B cell (primary cell): Measurements from ENCODE around the gene IFNA17. TPM values are rescaled to one million over a fixed set of nuclear protein-coding genes. Genes with fewer than 3 reads are reported as not detected.
"Not testable (repeated sequence)": the region's sequence is repeated elsewhere in the genome, so short reads cannot be mapped to it uniquely, and the experiment has no call there.

Source experiments
- ATAC-seq: fragments of 200-7000 bp; cut with Tn5 transposase; one replicate; pipeline ENCODE4 v1.10.0; 2021; ENCODE audit warnings: low read depth, mild to moderate bottlenecking, moderate number of reproducible peaks, moderate library complexity
- CTCF ChIA-PET: fragments of 350-600 bp; sonication (Branson Sonifier 250); formaldehyde crosslinking; loops from one replicate; lab custom pipeline; 2021; ENCODE audit warnings: antibody characterized with exemption, inconsistent platforms; lab: Charles Lee
- POLR2A ChIA-PET: fragments of 350-600 bp; sonication (Branson Sonifier 250); formaldehyde crosslinking; loops from one replicate; lab custom pipeline; 2021; ENCODE audit warnings: antibody characterized with exemption; lab: Charles Lee
- DNase-seq: peaks from one replicate; pipeline ENCODE4 v3.0.0; 2013
- H2AFZ ChIP-seq: 2 replicates; pipeline ENCODE4 v1.6.1; 2012; ENCODE audit warnings: mild to moderate bottlenecking, low read depth, low read length; ENCODE audit not compliant: insufficient read depth, poor library complexity, severe bottlenecking
- H3K27ac ChIP-seq, 2 donors: 1 replicate in 1 of 2; 2 replicates in 1 of 2; pipeline ENCODE4 v1.5.1; 2012 to 2013; ENCODE audit warnings: low read length in 2 of 2, mild to moderate bottlenecking in 2 of 2, moderate library complexity in 1 of 2
- H3K27me3 ChIP-seq, 4 experiments: fragments of 200-600 bp in 1 of 4; sonication (generic) in 1 of 4; replicated peaks in 1 of 4; 1 replicate in 2 of 4; 2 replicates in 2 of 4; pipeline versions ENCODE4 v1.6.1 to v1.7.0; 2013 to 2016; ENCODE audit warnings: low read length in 3 of 4, mild to moderate bottlenecking in 2 of 4, mixed read lengths in 1 of 4, moderate library complexity in 1 of 4; ENCODE audit not compliant: insufficient read depth in 4 of 4, control insufficient read depth in 3 of 4; ENCODE audit errors: control extremely low read depth in 1 of 4
- H3K36me3 ChIP-seq, 2 experiments: replicated peaks in 1 of 2; 1 replicate in 1 of 2; 2 replicates in 1 of 2; pipeline versions ENCODE4 v1.6.1 to v1.7.1; 2013; ENCODE audit warnings: low read length in 1 of 2; ENCODE audit not compliant: insufficient read depth in 2 of 2, control insufficient read depth in 1 of 2; ENCODE audit errors: control extremely low read depth in 1 of 2, extremely low read depth in 1 of 2
- H3K4me1 ChIP-seq, 2 donors: fragments of 200-600 bp in 1 of 2; sonication (generic) in 1 of 2; 1 replicate in 1 of 2; 2 replicates in 1 of 2; pipeline versions ENCODE4 v1.5.1 to v1.6.1; 2013 to 2017; ENCODE audit warnings: low read length in 2 of 2; ENCODE audit not compliant: control insufficient read depth in 2 of 2, insufficient read depth in 2 of 2
- H3K4me2 ChIP-seq: replicated peaks from 2 replicates; pipeline ENCODE3; 2012; ENCODE audit warnings: mild to moderate bottlenecking, low read depth, low read length; ENCODE audit not compliant: poor library complexity, severe bottlenecking
- H3K4me3 ChIP-seq, 5 experiments: fragments of 200-600 bp in 1 of 5; sonication (generic) in 1 of 5; 1 replicate in 3 of 5; 2 replicates in 2 of 5; pipeline versions ENCODE4 v1.5.1 to v1.7.0; 2011 to 2016; ENCODE audit warnings: low read length in 4 of 5, mild to moderate bottlenecking in 4 of 5, low read depth in 2 of 5, control low read depth in 1 of 5, moderate library complexity in 1 of 5; ENCODE audit not compliant: insufficient read depth in 1 of 5; ENCODE audit errors: control extremely low read depth in 1 of 5, extremely low read depth in 1 of 5
- H3K79me2 ChIP-seq: fragments of 200-600 bp; sonication (generic); one replicate; pipeline ENCODE4 v1.6.0; 2016; ENCODE audit warnings: low read length; ENCODE audit not compliant: control insufficient read depth, insufficient read depth
- H3K9ac ChIP-seq: fragments of 200-600 bp; sonication (generic); 2 replicates; pipeline ENCODE4 v1.6.1; 2017; ENCODE audit warnings: mild to moderate bottlenecking, low read length, moderate library complexity
- H3K9me3 ChIP-seq, 3 donors: one replicate each; pipeline versions ENCODE4 v1.6.1 to v1.7.1; 2013; ENCODE audit warnings: low read length in 2 of 3; ENCODE audit not compliant: control insufficient read depth in 2 of 3, insufficient read depth in 1 of 3; ENCODE audit errors: control extremely low read depth in 1 of 3
- H4K20me1 ChIP-seq: 2 replicates; pipeline ENCODE4 v1.6.0; 2012; ENCODE audit warnings: mild to moderate bottlenecking, low read length; ENCODE audit not compliant: insufficient read depth, control insufficient read depth, poor library complexity, severe bottlenecking
- H3K27ac Mint-ChIP-seq: one replicate; pipeline ENCODE4 v1.8.0; 2021; ENCODE audit warnings: mixed read lengths
- H3K27me3 Mint-ChIP-seq: one replicate; pipeline ENCODE4 v1.8.0; 2021; ENCODE audit warnings: mixed read lengths
- H3K4me1 Mint-ChIP-seq: one replicate; pipeline ENCODE4 v1.8.0; 2021; ENCODE audit warnings: mixed read lengths
- H3K4me3 Mint-ChIP-seq: one replicate; pipeline ENCODE4 v1.8.0; 2021; ENCODE audit warnings: mixed read lengths
- H3K9me3 Mint-ChIP-seq: one replicate; pipeline ENCODE4 v1.8.0; 2022; ENCODE audit warnings: mixed read lengths; ENCODE audit not compliant: insufficient read depth
- EZH2 ChIP-seq: IDR thresholded peaks from 2 replicates; pipeline ENCODE4 v1.6.1; 2012; ENCODE audit warnings: borderline replicate concordance, low read depth, mild to moderate bottlenecking, moderate library complexity, low read length; ENCODE audit not compliant: insufficient read depth, poor library complexity, severe bottlenecking
- WGBS: methylation state at CpG from one replicate; pipeline ENCODE4 v1.1.5; 2013; ENCODE audit warnings: missing lambda C conversion rate; ENCODE audit not compliant: insufficient coverage; 5-methylcytosine and 5-hydroxymethylcytosine counted together
- intact Hi-C: fragments of 100-400 bp; cut with micrococcal nuclease; formaldehyde crosslinking; loops from one replicate; pipeline ENCODE4 v1.10.0; 2022
- polyA plus RNA-seq: library from polyadenylated mRNA; depleted of rRNA; stranded (reverse); fragments of >200 nt; gene quantifications from 2 replicates; pipeline ENCODE4 v1.2.3, GENCODE V29; 2012
- total RNA-seq, 2 donors: library from RNA; stranded (reverse); fragments of 120-200 nt in 1 of 2; gene quantifications; 1 replicate in 1 of 2; 2 replicates in 1 of 2; pipeline versions ENCODE4 v1.2.3 to v1.2.4, GENCODE V29; 2013 to 2022

IFNA17 gene
- total and polyA plus RNA-seq, 2 donors (not counting 1 experiment from before 2014, with no cell fraction given): not detected

DNA sequence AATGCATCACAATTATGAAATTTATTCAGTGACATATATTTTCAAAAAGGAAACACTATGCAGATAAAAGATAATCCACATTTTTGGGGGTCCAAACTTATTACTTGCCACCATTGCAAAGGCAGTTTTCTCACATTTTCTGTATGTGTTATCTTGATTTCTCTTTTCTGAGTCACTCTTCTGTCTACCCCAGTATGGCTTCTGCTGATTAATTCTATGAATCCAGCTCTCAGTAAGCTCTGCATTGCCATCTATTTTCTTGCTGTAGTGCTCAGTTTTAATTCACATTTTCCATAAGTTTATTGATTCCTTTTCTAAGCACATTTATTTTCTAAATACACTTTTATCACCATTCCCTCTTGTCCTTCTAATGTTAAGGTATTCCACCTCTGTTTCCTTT lies 22.8 kb downstream of the IFNA17 start:
- TF ChIP-seq EZH2: no peak
- Histone ChIP-seq H3K4me2 (no peak overlapping the region), H3K27ac (no peak overlapping the region), H2AFZ (no peak overlapping the region), H3K36me3 (no peaks in the 10 kb centered on the region), H3K27me3 (peaks cover 0 to under 1% (median 0%) of the 10 kb centered on the region in 4 experiments), H3K79me2 (no peaks in the 10 kb centered on the region), H3K4me1 (no peaks in the 10 kb centered on the region), H3K9me3 (no peaks in the 10 kb centered on the region), H4K20me1 (no peaks in the 10 kb centered on the region), H3K4me3 (no peak overlapping the region), H3K9ac (no peak overlapping the region)
- CTCF ChIA-PET: no interaction called here
- intact Hi-C loops: no loop called here
- Mint-ChIP-seq H3K27me3 (peaks cover 23% of the 10 kb centered on the region), H3K4me3 (no peak overlapping the region), H3K4me1 (no peaks in the 10 kb centered on the region), H3K9me3 (no peaks in the 10 kb centered on the region), H3K27ac (no peak overlapping the region)
- DNase-seq (no peak), ATAC-seq (no peak)
- POLR2A ChIA-PET: no interaction called here

DNA sequence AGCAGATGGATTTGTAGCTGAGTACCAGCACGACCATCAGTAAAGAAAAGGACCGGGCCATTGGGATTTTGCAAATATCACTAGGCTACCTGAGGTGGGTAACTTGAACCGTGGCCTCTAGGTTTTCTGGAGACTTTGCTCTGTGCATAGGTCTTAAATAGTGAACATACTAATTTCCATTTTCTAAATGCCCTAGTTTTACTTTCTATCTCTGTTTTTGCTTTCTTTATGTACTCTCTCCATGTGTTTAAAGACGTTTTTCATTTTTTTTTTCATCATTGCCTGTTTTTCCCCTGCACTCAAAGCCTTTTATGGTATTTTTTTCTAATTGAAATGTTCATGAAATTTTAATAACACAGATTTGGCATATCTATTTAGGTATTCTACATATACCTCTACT lies 25.9 kb downstream of the IFNA17 start, which contains the start of gene IFNA7:
TSS of gene IFNA7 (minus strand) at position 101 of the 400 bp plus-strand sequence. CDS start at position 61, 40 bp downstream.
- CTCF ChIA-PET: interaction anchor here (1.5 kb wide), 1 partner anchor 19 kb away, joined by 4 read pairs; no protein-coding TSS in a partner anchor
- H3K27me3 Mint-ChIP-seq: peaks cover 31% of the 10 kb centered on the region
- ATAC-seq, H3K36me3 ChIP-seq, H2AFZ ChIP-seq, H3K27ac ChIP-seq, H3K4me3 Mint-ChIP-seq, H3K4me3 ChIP-seq, H3K4me1 ChIP-seq, H3K27ac Mint-ChIP-seq, POLR2A ChIA-PET, DNase-seq, H3K79me2 ChIP-seq, H3K4me2 ChIP-seq, H3K27me3 ChIP-seq, intact Hi-C loops, H3K4me1 Mint-ChIP-seq, H4K20me1 ChIP-seq, H3K9me3 Mint-ChIP-seq, H3K9me3 ChIP-seq, H3K9ac ChIP-seq: not testable (repeated sequence)
- WGBS: 94% methylated on average over 2 of the region's 4 CpGs
